Natural killer cell (primary cell): Measurements from ENCODE around the gene KRT82. TPM values are rescaled to one million over a fixed set of nuclear protein-coding genes. Genes with fewer than 3 reads are reported as not detected.
A peak's percentile ranks its signal among the peaks of the same experiment; 100 is the strongest.
"Not testable (repeated sequence)": the region's sequence is repeated elsewhere in the genome, so short reads cannot be mapped to it uniquely, and the experiment has no call there.

Source experiments
- ATAC-seq, 3 donors: fragments of 150-1000 bp in 2 of 3; fragments of 200-7000 bp in 1 of 3; cut with Tn5 transposase; 1 replicate in 1 of 3; 2 replicates in 2 of 3; pipeline ENCODE4 v1.10.0; 2021; ENCODE audit warnings: mild to moderate bottlenecking in 2 of 3, moderate library complexity in 2 of 3
- DNase-seq, 2 donors: peaks; one replicate each; pipeline versions ENCODE4 v3.0.0 to v3.0.0-alpha.2; 2013 to 2021; ENCODE audit warnings: mixed read lengths in 1 of 2
- H3K27ac ChIP-seq: one replicate; pipeline ENCODE4 v1.5.1; 2013; ENCODE audit warnings: mild to moderate bottlenecking, low read length
- H3K27me3 ChIP-seq: one replicate; pipeline ENCODE4 v1.6.1; 2013; ENCODE audit warnings: low read length; ENCODE audit not compliant: control insufficient read depth, insufficient read depth
- H3K36me3 ChIP-seq: one replicate; pipeline ENCODE4 v1.6.1; 2013; ENCODE audit warnings: low read length; ENCODE audit not compliant: control insufficient read depth, insufficient read depth
- H3K4me1 ChIP-seq: one replicate; pipeline ENCODE4 v1.6.1; 2013; ENCODE audit warnings: low read length; ENCODE audit not compliant: control insufficient read depth, insufficient read depth
- H3K4me3 ChIP-seq: one replicate; pipeline ENCODE4 v1.5.1; 2013; ENCODE audit warnings: low read length
- H3K9me3 ChIP-seq: one replicate; pipeline ENCODE4 v1.6.1; 2013; ENCODE audit warnings: low read length; ENCODE audit not compliant: control insufficient read depth, insufficient read depth
- H3K27ac Mint-ChIP-seq, 2 donors: one replicate each; pipeline ENCODE4 v1.8.0; 2022; ENCODE audit warnings: mild to moderate bottlenecking in 2 of 2, mixed read lengths in 2 of 2, moderate library complexity in 1 of 2
- H3K27me3 Mint-ChIP-seq, 2 donors: one replicate each; pipeline ENCODE4 v1.8.0; 2022; ENCODE audit warnings: low read depth in 2 of 2, mixed read lengths in 2 of 2
- H3K36me3 Mint-ChIP-seq: one replicate; pipeline ENCODE4 v1.8.0; 2022; ENCODE audit warnings: mixed read lengths
- H3K4me1 Mint-ChIP-seq, 2 donors: one replicate each; pipeline ENCODE4 v1.8.0; 2022; ENCODE audit warnings: mixed read lengths in 2 of 2
- H3K4me3 Mint-ChIP-seq: one replicate; pipeline ENCODE4 v1.8.0; 2022; ENCODE audit warnings: mild to moderate bottlenecking, moderate library complexity, mixed read lengths
- H3K9me3 Mint-ChIP-seq, 2 donors: one replicate each; pipeline ENCODE4 v1.8.0; 2022; ENCODE audit warnings: mixed read lengths in 2 of 2
- WGBS: methylation state at CpG from one replicate; pipeline ENCODE4 v1.1.7; 2013; ENCODE audit warnings: missing lambda C conversion rate; ENCODE audit not compliant: insufficient coverage; 5-methylcytosine and 5-hydroxymethylcytosine counted together
- intact Hi-C: fragments of 100-400 bp; cut with micrococcal nuclease; formaldehyde crosslinking; loops from one replicate; pipeline ENCODE4 v1.14.2; 2022
- total RNA-seq, 4 donors: library from RNA; stranded (reverse); fragments of 120-200 nt in 1 of 4; gene quantifications; one replicate each; pipeline versions ENCODE4 v1.2.3 to v1.2.4, GENCODE V29; 2013 to 2022
- TF ChIP-seq, protein P1 (sequence below): fragments of 200-600 bp; IDR thresholded peaks from one replicate; pipeline ENCODE4 v1.8.0; 2022; ENCODE audit warnings: antibody characterized with exemption

Gene KRT82
- total RNA-seq, 3 donors from 2014 or later (not counting 1 experiment from before 2014, with no cell fraction given), result not detected

DNA sequence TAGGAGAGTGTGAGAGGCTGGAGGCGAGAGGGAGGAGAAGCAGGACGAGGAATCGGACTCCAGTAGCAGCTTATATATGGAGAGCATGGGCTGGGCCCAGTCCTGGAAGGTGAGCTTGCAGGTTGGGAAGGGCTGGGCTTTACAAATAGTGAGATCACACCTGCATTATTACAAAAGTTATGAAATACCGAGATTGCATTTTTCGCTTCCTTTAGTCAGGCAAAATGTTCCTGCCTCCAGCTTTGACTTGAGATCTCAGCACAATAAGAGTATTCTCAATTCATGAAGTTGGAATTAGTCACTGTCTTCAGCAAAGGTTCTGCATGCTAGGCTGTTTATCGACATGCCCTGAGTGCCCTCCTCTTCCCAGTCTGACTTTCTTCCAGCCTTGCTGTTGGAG lies 46.0 kb upstream of the KRT82 start, which contains the start of gene KRT6B:
Gene KRT6B, minus strand, starts transcription at position 46 of the 400 bp plus-strand sequence. CDS start 68 bp downstream, outside the sequence.
- WGBS, result 93% methylated on average over 6 of the region's 6 CpGs
- peaks cover 2% of the 10 kb centered on the region for H3K27me3 ChIP-seq
- Mint-ChIP-seq H3K4me1 (peaks cover 20 to 33% of the 10 kb centered on the region in 2 donors), H3K27me3 (peaks cover 8 to 14% of the 10 kb centered on the region in 2 donors), H3K36me3 (no peaks in the 10 kb centered on the region), H3K4me3 (no peak within 1 kb of the TSS), H3K9me3 (no peaks in the 10 kb centered on the region), H3K27ac (no peak within 1 kb of the TSS)
- no peak within 1 kb of the TSS for H3K4me3 ChIP-seq
- no peak for DNase-seq
- TF ChIP-seq, protein P1, sequence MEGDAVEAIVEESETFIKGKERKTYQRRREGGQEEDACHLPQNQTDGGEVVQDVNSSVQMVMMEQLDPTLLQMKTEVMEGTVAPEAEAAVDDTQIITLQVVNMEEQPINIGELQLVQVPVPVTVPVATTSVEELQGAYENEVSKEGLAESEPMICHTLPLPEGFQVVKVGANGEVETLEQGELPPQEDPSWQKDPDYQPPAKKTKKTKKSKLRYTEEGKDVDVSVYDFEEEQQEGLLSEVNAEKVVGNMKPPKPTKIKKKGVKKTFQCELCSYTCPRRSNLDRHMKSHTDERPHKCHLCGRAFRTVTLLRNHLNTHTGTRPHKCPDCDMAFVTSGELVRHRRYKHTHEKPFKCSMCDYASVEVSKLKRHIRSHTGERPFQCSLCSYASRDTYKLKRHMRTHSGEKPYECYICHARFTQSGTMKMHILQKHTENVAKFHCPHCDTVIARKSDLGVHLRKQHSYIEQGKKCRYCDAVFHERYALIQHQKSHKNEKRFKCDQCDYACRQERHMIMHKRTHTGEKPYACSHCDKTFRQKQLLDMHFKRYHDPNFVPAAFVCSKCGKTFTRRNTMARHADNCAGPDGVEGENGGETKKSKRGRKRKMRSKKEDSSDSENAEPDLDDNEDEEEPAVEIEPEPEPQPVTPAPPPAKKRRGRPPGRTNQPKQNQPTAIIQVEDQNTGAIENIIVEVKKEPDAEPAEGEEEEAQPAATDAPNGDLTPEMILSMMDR, result no peak
- intact Hi-C loops, result no loop called here
- peaks cover 5% of the 10 kb centered on the region for H3K4me1 ChIP-seq
- ATAC-seq, result no peak
- no peak within 1 kb of the TSS for H3K27ac ChIP-seq
- H3K9me3 ChIP-seq, result no peaks in the 10 kb centered on the region
- no peaks in the 10 kb centered on the region for H3K36me3 ChIP-seq

DNA sequence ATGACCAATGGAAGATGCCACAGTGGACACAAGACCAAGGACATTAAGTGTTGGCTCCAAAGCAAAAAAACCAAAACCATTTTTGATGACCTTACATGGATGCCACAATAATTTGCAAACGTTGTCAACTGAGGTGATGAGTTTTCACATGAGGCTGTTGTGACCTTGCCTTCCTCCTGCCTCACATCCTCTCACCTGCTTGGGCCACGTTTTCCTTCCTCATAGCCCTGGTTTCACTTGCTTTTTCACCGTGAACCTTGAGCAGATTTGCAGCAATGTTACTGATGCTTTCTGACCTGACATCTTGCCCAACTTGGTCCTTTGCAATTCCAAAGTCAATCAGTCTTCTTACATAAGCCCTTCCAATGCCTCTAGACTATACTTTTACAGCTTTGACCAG lies 42.1 kb upstream of the KRT82 start:
- no peaks in the 10 kb centered on the region for H3K9me3 Mint-ChIP-seq
- no peak overlapping the region for H3K4me3 ChIP-seq
- no peaks in the 10 kb centered on the region for H3K36me3 ChIP-seq
- WGBS, result 22% methylated on average over 3 of the region's 3 CpGs
- intact Hi-C loops, result no loop called here
- H3K4me1 Mint-ChIP-seq, result peaks cover 11 to 24% of the 10 kb centered on the region in 2 donors
- ATAC-seq, result no peak
- TF ChIP-seq, protein P1, result no peak
- H3K27me3 Mint-ChIP-seq, result peaks cover 12 to 15% of the 10 kb centered on the region in 2 donors
- no peaks in the 10 kb centered on the region for H3K36me3 Mint-ChIP-seq
- H3K9me3 ChIP-seq, result no peaks in the 10 kb centered on the region
- H3K27me3 ChIP-seq, result peaks cover 3% of the 10 kb centered on the region
- H3K27ac ChIP-seq, result no peak overlapping the region
- no peak for DNase-seq
- no peak overlapping the region for H3K27ac Mint-ChIP-seq
- H3K4me1 ChIP-seq, result no peaks in the 10 kb centered on the region
- no peak overlapping the region for H3K4me3 Mint-ChIP-seq

DNA sequence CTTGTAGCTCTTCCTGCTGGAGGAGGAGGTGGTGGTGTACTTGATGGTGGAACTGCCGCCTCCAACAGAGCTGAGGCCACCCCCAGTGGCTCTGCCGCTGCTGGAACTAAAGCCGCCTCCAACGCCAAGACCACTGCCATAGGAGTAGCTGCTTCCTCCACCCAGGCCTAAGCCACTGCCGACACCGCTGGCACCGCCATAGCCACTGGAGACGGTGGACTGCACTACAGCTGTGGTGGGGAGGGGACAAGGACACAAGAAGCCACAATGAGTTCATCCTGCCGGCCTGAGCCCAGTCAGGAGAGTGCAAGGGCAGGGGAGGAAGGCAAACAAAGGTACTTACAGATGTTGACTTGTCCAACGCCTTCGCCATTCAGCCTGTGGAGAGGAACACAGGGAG lies 41.1 kb upstream of the KRT82 start:
- DNase-seq, intact Hi-C loops, H3K4me3 Mint-ChIP-seq, H3K36me3 Mint-ChIP-seq, H3K9me3 ChIP-seq, H3K4me1 ChIP-seq, H3K4me3 ChIP-seq, H3K27me3 ChIP-seq, H3K36me3 ChIP-seq, ATAC-seq, H3K9me3 Mint-ChIP-seq, H3K27ac ChIP-seq: not testable (repeated sequence)
- 93% methylated on average over 11 of the region's 11 CpGs for WGBS
- peaks cover 18% of the 10 kb centered on the region in 2 donors for H3K27me3 Mint-ChIP-seq
- H3K27ac Mint-ChIP-seq, result peak overlapping the region in 1 of 2 donors; percentile 32
- H3K4me1 Mint-ChIP-seq, result peaks cover 11 to 24% of the 10 kb centered on the region in 2 donors

DNA sequence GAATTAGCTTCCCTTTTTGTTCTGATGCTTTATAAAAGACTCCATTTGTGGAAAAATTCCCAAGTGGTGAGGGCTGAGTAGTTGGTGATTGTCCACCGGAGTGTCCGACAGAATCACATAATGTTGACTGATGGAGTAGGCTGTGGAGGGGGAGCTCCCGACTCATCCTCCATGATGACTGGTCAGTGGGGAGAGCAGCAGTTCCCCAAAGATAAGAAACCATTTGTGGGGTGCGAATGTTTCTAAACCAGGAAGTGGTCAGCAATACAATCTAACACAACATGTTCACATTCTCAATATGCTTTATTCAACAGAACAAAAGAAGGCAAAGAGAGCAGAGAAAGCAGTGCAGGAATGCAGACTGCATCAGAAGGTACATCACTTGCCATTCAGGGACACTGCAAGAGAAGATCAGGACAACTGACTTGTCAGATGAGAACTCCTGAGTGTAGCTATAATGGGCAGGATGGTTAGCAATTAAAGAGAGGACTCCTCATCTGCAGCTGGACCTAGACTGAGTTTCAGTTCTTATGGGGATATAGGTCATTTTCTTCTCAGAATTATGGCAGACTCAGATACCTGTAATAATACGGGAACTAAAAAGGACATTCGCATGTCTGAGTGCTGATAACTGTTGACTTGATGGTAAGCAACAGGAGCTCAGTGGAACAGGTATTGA lies 40.4 kb upstream of the KRT82 start:
- H3K4me1 ChIP-seq, result no peaks in the 10 kb centered on the region
- 55% methylated on average over 6 of the region's 6 CpGs for WGBS
- H3K4me3 ChIP-seq, result no peak overlapping the region
- Mint-ChIP-seq H3K27me3 (peaks cover 20 to 25% of the 10 kb centered on the region in 2 donors), H3K36me3 (no peaks in the 10 kb centered on the region), H3K4me3 (peak overlapping the region; percentile 17), H3K27ac (peak overlapping the region in 1 of 2 donors; percentile 32), H3K9me3 (no peaks in the 10 kb centered on the region), H3K4me1 (peaks cover 11 to 24% of the 10 kb centered on the region in 2 donors)
- H3K36me3 ChIP-seq, result no peaks in the 10 kb centered on the region
- no peak overlapping the region for H3K27ac ChIP-seq
- intact Hi-C loops, result no loop called here
- H3K9me3 ChIP-seq, result no peaks in the 10 kb centered on the region
- TF ChIP-seq, protein P1, result no peak
- no peak for DNase-seq
- ATAC-seq, result peak in 2 of 3 donors; percentile 45 to 49
- H3K27me3 ChIP-seq, result peaks cover 3% of the 10 kb centered on the region
